Astrocyte of the hippocampus (primary cell): ENCODE data around the gene SERGEF.

Experiments used
- DNase-seq: peaks from one replicate; pipeline ENCODE4 v3.0.0; 2011; ENCODE audit warnings: low read depth, low spot score

The SERGEF gene

GRCh38 chr11:17813391-17814059 lies 199.3 kb downstream of the SERGEF start:
- DNase-seq, result peak; percentile 72

- no peak for DNase-seq
These were observed 200.0 kb downstream of the SERGEF start for GRCh38 chr11:17812865-17813187.

- no peak for DNase-seq
These were observed 200.6 kb downstream of the SERGEF start for GRCh38 chr11:17812091-17812864.

- DNase-seq, result no peak
These were observed 201.5 kb downstream of the SERGEF start for GRCh38 chr11:17811352-17811751.

GRCh38 chr11:17810746-17811145 lies 202.1 kb downstream of the SERGEF start:
- peak; percentile 67 for DNase-seq

GRCh38 chr11:17810041-17810440 lies 202.8 kb downstream of the SERGEF start:
- no peak for DNase-seq

GRCh38 chr11:17807034-17807433 lies 205.8 kb downstream of the SERGEF start:
- DNase-seq, result peak; percentile 48

GRCh38 chr11:17805873-17806272 lies 207.0 kb downstream of the SERGEF start:
- DNase-seq, result no peak

GRCh38 chr11:17805043-17805442 lies 207.8 kb downstream of the SERGEF start:
- no peak for DNase-seq

GRCh38 chr11:17803754-17804334 lies 209.0 kb downstream of the SERGEF start:
- DNase-seq, result peak; percentile 43

- DNase-seq, result no peak
These were observed 210.4 kb downstream of the SERGEF start for GRCh38 chr11:17802491-17802890.

- no peak for DNase-seq
These were observed 211.7 kb downstream of the SERGEF start for GRCh38 chr11:17801166-17801565.

- DNase-seq, result no peak
These were observed 213.7 kb downstream of the SERGEF start for GRCh38 chr11:17799147-17799546.

- no peak for DNase-seq
These were observed 214.1 kb downstream of the SERGEF start for GRCh38 chr11:17798716-17799115.

GRCh38 chr11:17798253-17798652 lies 214.6 kb downstream of the SERGEF start:
- DNase-seq, result no peak

- DNase-seq, result no peak
These were observed 216.7 kb downstream of the SERGEF start for GRCh38 chr11:17796154-17796553.

- DNase-seq, result no peak
These were observed 217.9 kb downstream of the SERGEF start for GRCh38 chr11:17794981-17795380.

- no peak for DNase-seq
These were observed 219.1 kb downstream of the SERGEF start for GRCh38 chr11:17793642-17794170.

GRCh38 chr11:17792161-17792560 lies 220.7 kb downstream of the SERGEF start:
- DNase-seq, result no peak

GRCh38 chr11:17791144-17791543 lies 221.7 kb downstream of the SERGEF start:
- DNase-seq, result peak; percentile 20

- DNase-seq, result no peak
These were observed 222.4 kb downstream of the SERGEF start for GRCh38 chr11:17790453-17790852.

- no peak for DNase-seq
These were observed 224.8 kb downstream of the SERGEF start for GRCh38 chr11:17788084-17788483.
